ENCODE data around the gene LOXL1.
A peak's percentile ranks its signal among the peaks of the same experiment; 100 is the strongest.
"Not testable (repeated sequence)": the region's sequence is repeated elsewhere in the genome, so short reads cannot be mapped to it uniquely, and the experiment has no call there.

The LOXL1 gene

GRCh38 chr15:73923488-73924164 lies 2.6 kb upstream of the LOXL1 start:
- DNase-seq, result no peak

- no peak for DNase-seq
Measured at GRCh38 chr15:73924171-73924921, 1.9 kb upstream of the LOXL1 start.

- DNase-seq, result no peak
Measured at GRCh38 chr15:73925848-73926218, 429 bp upstream of the LOXL1 start.

- peak; percentile 47 for DNase-seq
Measured at GRCh38 chr15:73927003-73927475, 777 bp downstream of the LOXL1 start.

- peak; percentile 78 for DNase-seq
Measured at GRCh38 chr15:73927476-73928240, 1.4 kb downstream of the LOXL1 start.

- DNase-seq, result no peak
Measured at GRCh38 chr15:73928241-73928579, 1.9 kb downstream of the LOXL1 start.

- DNase-seq, result no peak
Measured at GRCh38 chr15:73928971-73929627, 2.8 kb downstream of the LOXL1 start.

- no peak for DNase-seq
Measured at GRCh38 chr15:73930371-73930770, 4.1 kb downstream of the LOXL1 start.

GRCh38 chr15:73930790-73931281 lies 4.6 kb downstream of the LOXL1 start:
- no peak for DNase-seq

GRCh38 chr15:73931441-73931840 lies 5.2 kb downstream of the LOXL1 start:
- DNase-seq, result no peak

GRCh38 chr15:73932381-73933191 lies 6.3 kb downstream of the LOXL1 start:
- no peak for DNase-seq

GRCh38 chr15:73934281-73934680 lies 8.0 kb downstream of the LOXL1 start:
- DNase-seq, result no peak

GRCh38 chr15:73935547-73935946 lies 9.3 kb downstream of the LOXL1 start:
- DNase-seq, result no peak

- no peak for DNase-seq
Measured at GRCh38 chr15:73936181-73936580, 9.9 kb downstream of the LOXL1 start.

GRCh38 chr15:73936588-73937290 lies 10.5 kb downstream of the LOXL1 start:
- DNase-seq, result no peak

GRCh38 chr15:73937296-73937695 lies 11.0 kb downstream of the LOXL1 start:
- no peak for DNase-seq

- no peak for DNase-seq
Measured at GRCh38 chr15:73937726-73938125, 11.5 kb downstream of the LOXL1 start.

- not testable (repeated sequence) for DNase-seq
Measured at GRCh38 chr15:73938516-73938915, 12.3 kb downstream of the LOXL1 start.

- DNase-seq, result no peak
Measured at GRCh38 chr15:73939138-73939537, 12.9 kb downstream of the LOXL1 start.

GRCh38 chr15:73940061-73940981 lies 14.1 kb downstream of the LOXL1 start:
- no peak for DNase-seq

Data from activated CD8-positive, alpha-beta memory T cell treated with anti-CD3 and anti-CD28 coated beads, Interleukin-2, amount 50 U/mL, for 4 hours (primary cell).